Tongue (tissue), 2 donors: ENCODE results near the gene PCDHGA11. TPM values are rescaled to one million over a fixed set of nuclear protein-coding genes. Genes with fewer than 3 reads are reported as not detected.
"Not testable (repeated sequence)": the region's sequence is repeated elsewhere in the genome, so short reads cannot be mapped to it uniquely, and the experiment has no call there.

Source experiments
- DNase-seq: peaks from one replicate; pipeline ENCODE4 v3.0.0-alpha.2; 2015
- total RNA-seq: library from RNA; depleted of rRNA; stranded (reverse); fragments of >200 nt; gene quantifications from one replicate; pipeline ENCODE4 v1.2.3, GENCODE V29; 2014

The PCDHGA11 gene
- total RNA-seq, 1 donor from 2014 or later: 7.5 TPM

- DNase-seq: no peak
Measured at GRCh38 chr5:141431286-141431685, 10.4 kb downstream of the PCDHGA11 start.

GRCh38 chr5:141432308-141432707, 11.5 kb downstream of the PCDHGA11 start:
- not testable (repeated sequence) for DNase-seq

GRCh38 chr5:141432726-141433125, 11.9 kb downstream of the PCDHGA11 start:
- not testable (repeated sequence) for DNase-seq

- DNase-seq: no peak
Measured at GRCh38 chr5:141434006-141434405, 13.2 kb downstream of the PCDHGA11 start.

GRCh38 chr5:141437221-141437620, 16.4 kb downstream of the PCDHGA11 start:
- no peak for DNase-seq

- DNase-seq: no peak
Measured at GRCh38 chr5:141439411-141440141, 18.7 kb downstream of the PCDHGA11 start.

- no peak for DNase-seq
Measured at GRCh38 chr5:141440341-141440740, 19.5 kb downstream of the PCDHGA11 start.

GRCh38 chr5:141441571-141442170, 20.8 kb downstream of the PCDHGA11 start:
- no peak for DNase-seq

- no peak for DNase-seq
Measured at GRCh38 chr5:141465351-141465750, 44.5 kb downstream of the PCDHGA11 start.

Other genes starting within 250 kb of the PCDHGA11 start
- gene PCDHB7, start 248.4 kb upstream of the PCDHGA11 start, total RNA-seq: 3.3 TPM
- 2.3 TPM for gene PCDHB8, start 243.3 kb upstream of the PCDHGA11 start, total RNA-seq
- 4.1 TPM for gene PCDHB16, start 238.7 kb upstream of the PCDHGA11 start, total RNA-seq
- 1.7 TPM for gene PCDHB9, start 233.9 kb upstream of the PCDHGA11 start, total RNA-seq
- 6.1 TPM for gene PCDHB10, start 228.7 kb upstream of the PCDHGA11 start, total RNA-seq
- gene PCDHB11, start 221.4 kb upstream of the PCDHGA11 start, total RNA-seq: 5.9 TPM
- 4.8 TPM for gene PCDHB12, start 212.3 kb upstream of the PCDHGA11 start, total RNA-seq
- gene PCDHB13, start 207.1 kb upstream of the PCDHGA11 start, total RNA-seq: 4.4 TPM
- gene PCDHB14, start 197.7 kb upstream of the PCDHGA11 start, total RNA-seq: 7.8 TPM
- gene PCDHB15, start 175.7 kb upstream of the PCDHGA11 start, total RNA-seq: 9.9 TPM
- gene SLC25A2, start 117.0 kb upstream of the PCDHGA11 start, total RNA-seq: not detected
- gene TAF7, start 100.3 kb upstream of the PCDHGA11 start, total RNA-seq: 93.2 TPM
- 1.8 TPM for gene PCDHGA1, start 90.5 kb upstream of the PCDHGA11 start, total RNA-seq
- gene PCDHGA2, start 82.3 kb upstream of the PCDHGA11 start, total RNA-seq: 3.7 TPM
- gene PCDHGA3, start 77.2 kb upstream of the PCDHGA11 start, total RNA-seq: 3.9 TPM
- gene PCDHGB1, start 71.0 kb upstream of the PCDHGA11 start, total RNA-seq: 3.7 TPM
- 3.9 TPM for gene PCDHGA4, start 66.0 kb upstream of the PCDHGA11 start, total RNA-seq
- gene PCDHGB2, start 61.1 kb upstream of the PCDHGA11 start, total RNA-seq: 4.2 TPM
- 6.1 TPM for gene PCDHGA5, start 56.9 kb upstream of the PCDHGA11 start, total RNA-seq
- 5.7 TPM for gene PCDHGB3, start 50.8 kb upstream of the PCDHGA11 start, total RNA-seq
- gene PCDHGA6, start 47.2 kb upstream of the PCDHGA11 start, total RNA-seq: 4.8 TPM
- 6.3 TPM for gene PCDHGA7, start 38.3 kb upstream of the PCDHGA11 start, total RNA-seq
- 5.9 TPM for gene PCDHGB4, start 33.4 kb upstream of the PCDHGA11 start, total RNA-seq
- 3.0 TPM for gene PCDHGA8, start 28.4 kb upstream of the PCDHGA11 start, total RNA-seq
- 11.3 TPM for gene PCDHGB5, start 23.1 kb upstream of the PCDHGA11 start, total RNA-seq
- 12.2 TPM for gene PCDHGA9, start 18.3 kb upstream of the PCDHGA11 start, total RNA-seq
- 9.3 TPM for gene PCDHGB6, start 13.0 kb upstream of the PCDHGA11 start, total RNA-seq
- 6.1 TPM for gene PCDHGA10, start 8.1 kb upstream of the PCDHGA11 start, total RNA-seq
- 10.3 TPM for gene PCDHGB7, start 3.4 kb upstream of the PCDHGA11 start, total RNA-seq
- 5.1 TPM for gene PCDHGA12, start 9.5 kb downstream of the PCDHGA11 start, total RNA-seq
- 104 TPM for gene PCDHGC3, start 54.9 kb downstream of the PCDHGA11 start, total RNA-seq
- 7.9 TPM for gene PCDHGC4, start 64.0 kb downstream of the PCDHGA11 start, total RNA-seq
- 3.1 TPM for gene PCDHGC5, start 68.0 kb downstream of the PCDHGA11 start, total RNA-seq
- 33.2 TPM for gene DIAPH1, start 197.9 kb downstream of the PCDHGA11 start, total RNA-seq
- 33.2 TPM for gene HDAC3, start 215.8 kb downstream of the PCDHGA11 start, total RNA-seq
- 0.82 TPM for gene RELL2, start 215.9 kb downstream of the PCDHGA11 start, total RNA-seq
- 10.1 TPM for gene FCHSD1, start 230.4 kb downstream of the PCDHGA11 start, total RNA-seq